Sigmoid colon (tissue), 7 donors: ENCODE measurements around the gene AHNAK. TPM values are rescaled to one million over a fixed set of nuclear protein-coding genes. Genes with fewer than 3 reads are reported as not detected.

Experiments
- DNase-seq: peaks from one replicate; pipeline ENCODE4 v3.0.0-alpha.2; 2019
- H3K27ac ChIP-seq, 4 donors: fragments of 200-600 bp; sonication (generic); one replicate each; pipeline ENCODE4 v1.5.1; 2016 to 2019; ENCODE audit warnings: mild to moderate bottlenecking in 1 of 4
- H3K27me3 ChIP-seq, 3 donors: fragments of 200-600 bp; sonication (generic); one replicate each; pipeline ENCODE4 v1.5.1; 2019; ENCODE audit warnings: mild to moderate bottlenecking in 1 of 3
- H3K36me3 ChIP-seq, 4 donors: fragments of 200-600 bp; sonication (generic); one replicate each; pipeline ENCODE4 v1.5.1; 2016 to 2019
- H3K4me1 ChIP-seq, 4 donors: fragments of 200-600 bp; sonication (generic); one replicate each; pipeline ENCODE4 v1.5.1; 2017 to 2019
- H3K4me3 ChIP-seq, 4 donors: fragments of 200-600 bp; sonication (generic); one replicate each; pipeline ENCODE4 v1.5.1; 2017 to 2019; ENCODE audit warnings: mild to moderate bottlenecking in 2 of 4, moderate library complexity in 1 of 4
- H3K9me3 ChIP-seq, 4 donors: fragments of 200-600 bp in 3 of 4; sonication (generic) in 3 of 4; one replicate each; pipeline versions ENCODE4 v1.5.1 to v1.6.1; 2013 to 2019
- EP300 ChIP-seq, 4 donors: sonication (generic); formaldehyde crosslinking; IDR thresholded peaks; one replicate each; pipeline ENCODE4 v1.6.1; 2017; ENCODE audit warnings: antibody characterized with exemption in 4 of 4
- POLR2A ChIP-seq, 2 donors: fragments of 450-650 bp; IDR thresholded peaks; one replicate each; pipeline ENCODE4 v1.6.1; 2016; ENCODE audit warnings: antibody characterized with exemption in 2 of 2, mild to moderate bottlenecking in 2 of 2, moderate library complexity in 2 of 2
- POLR2AphosphoS5 ChIP-seq, 4 donors: sonication (generic); formaldehyde crosslinking; IDR thresholded peaks; one replicate each; pipeline ENCODE4 v1.6.1; 2017; ENCODE audit warnings: antibody characterized with exemption in 4 of 4
- WGBS, 2 donors: extraction: QIAGEN DNeasy Blood & Tissue Kit; methylation state at CpG; one replicate each; pipeline ENCODE4 v1.1.7; 2013; 5-methylcytosine and 5-hydroxymethylcytosine counted together
- intact Hi-C: fragments of 100-400 bp; cut with DNase I; formaldehyde crosslinking; loops from one replicate; pipeline ENCODE4 v1.15.1; 2023
- polyA plus RNA-seq, 3 donors: library from polyadenylated mRNA; stranded (reverse); fragments of 200-250 nt; gene quantifications; one replicate each; pipeline ENCODE4 v1.2.3, GENCODE V29; 2013
- total RNA-seq, 4 donors: library from RNA; depleted of rRNA; stranded (reverse); fragments of >200 nt; gene quantifications; one replicate each; pipeline ENCODE4 v1.1.0, GENCODE V29; 2016
- TF ChIP-seq, protein P1 (sequence below), 4 experiments: fragments of 450-650 bp in 3 of 4; fragments of 200-600 bp in 1 of 4; IDR thresholded peaks; one replicate each; pipeline ENCODE4 v1.5.1; 2016 to 2019; ENCODE audit warnings: antibody characterized with exemption in 4 of 4, mild to moderate bottlenecking in 3 of 4, moderate library complexity in 2 of 4
- donor health status: healthy with polysubstance abuse.
- donor health status: Bipolar disorder and iron deficiency.
- donor health status: healthy.

AHNAK gene
- total and polyA plus RNA-seq, 7 donors: 82.3 to 1,294 (median 751) TPM

GRCh38 chr11:62427630-62428233 lies 118.9 kb downstream of the AHNAK start:
- peak in 1 of 4 donors; percentile 34 for TF ChIP-seq EP300 (IDR thresholded peaks at IDR 0.05)
- peak in 1 of 4 donors; percentile 57 for TF ChIP-seq POLR2AphosphoS5 (IDR thresholded peaks at IDR 0.05)
- TF ChIP-seq, protein P1, sequence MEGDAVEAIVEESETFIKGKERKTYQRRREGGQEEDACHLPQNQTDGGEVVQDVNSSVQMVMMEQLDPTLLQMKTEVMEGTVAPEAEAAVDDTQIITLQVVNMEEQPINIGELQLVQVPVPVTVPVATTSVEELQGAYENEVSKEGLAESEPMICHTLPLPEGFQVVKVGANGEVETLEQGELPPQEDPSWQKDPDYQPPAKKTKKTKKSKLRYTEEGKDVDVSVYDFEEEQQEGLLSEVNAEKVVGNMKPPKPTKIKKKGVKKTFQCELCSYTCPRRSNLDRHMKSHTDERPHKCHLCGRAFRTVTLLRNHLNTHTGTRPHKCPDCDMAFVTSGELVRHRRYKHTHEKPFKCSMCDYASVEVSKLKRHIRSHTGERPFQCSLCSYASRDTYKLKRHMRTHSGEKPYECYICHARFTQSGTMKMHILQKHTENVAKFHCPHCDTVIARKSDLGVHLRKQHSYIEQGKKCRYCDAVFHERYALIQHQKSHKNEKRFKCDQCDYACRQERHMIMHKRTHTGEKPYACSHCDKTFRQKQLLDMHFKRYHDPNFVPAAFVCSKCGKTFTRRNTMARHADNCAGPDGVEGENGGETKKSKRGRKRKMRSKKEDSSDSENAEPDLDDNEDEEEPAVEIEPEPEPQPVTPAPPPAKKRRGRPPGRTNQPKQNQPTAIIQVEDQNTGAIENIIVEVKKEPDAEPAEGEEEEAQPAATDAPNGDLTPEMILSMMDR (IDR thresholded peaks at IDR 0.05): no peak
- TF ChIP-seq POLR2A (IDR thresholded peaks at IDR 0.05): no peak
- Histone ChIP-seq H3K27me3 (no peaks in the 10 kb centered on the region), H3K4me3 (no peak overlapping the region), H3K9me3 (no peaks in the 10 kb centered on the region), H3K27ac (peak overlapping the region; percentile 43 to 81 (median 79)), H3K4me1 (peaks cover 0 to 96% (median 81%) of the 10 kb centered on the region in 4 donors), H3K36me3 (no peaks in the 10 kb centered on the region)
- DNase-seq: no peak
- WGBS, 2 donors: 46 to 59% methylated on average over 6 of the region's 6 CpGs
- intact Hi-C loops: no loop called here

DNA sequence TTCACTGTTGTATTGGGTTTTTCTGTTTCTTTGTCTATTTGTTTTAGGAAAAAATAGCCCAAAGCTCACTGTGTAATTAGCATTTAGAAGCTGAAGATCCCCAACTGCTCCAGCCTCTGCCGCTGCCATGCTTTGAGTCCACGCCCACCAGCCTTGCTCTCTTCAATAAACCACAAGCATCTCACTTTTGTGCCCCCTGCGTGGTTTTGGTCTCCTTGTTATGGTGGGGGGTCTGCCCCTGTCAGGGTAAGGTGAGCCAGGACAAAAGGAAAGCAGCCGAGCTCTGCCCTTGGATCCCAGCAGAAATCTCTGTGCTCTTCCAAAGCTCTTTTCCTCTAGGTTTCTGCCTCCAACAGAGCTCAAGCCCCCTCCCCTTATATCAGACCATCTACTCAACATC lies 123.6 kb downstream of the AHNAK start:
- intact Hi-C loops: loop anchor here (2.0 to 5.0 kb wide), 3 partner anchors 28 to 139 kb away; no protein-coding TSS in a partner anchor
- Histone ChIP-seq H3K9me3 (no peaks in the 10 kb centered on the region), H3K27me3 (no peaks in the 10 kb centered on the region), H3K36me3 (no peaks in the 10 kb centered on the region), H3K4me1 (peaks cover 0 to 93% (median 76%) of the 10 kb centered on the region in 4 donors), H3K27ac (peak overlapping the region in 3 of 4 donors; percentile 77 to 81 (median 81)), H3K4me3 (no peak overlapping the region)
- no peak for TF ChIP-seq POLR2AphosphoS5 (IDR thresholded peaks at IDR 0.05)
- TF ChIP-seq, protein P1 (IDR thresholded peaks at IDR 0.05): no peak
- no peak for TF ChIP-seq POLR2A (IDR thresholded peaks at IDR 0.05)
- TF ChIP-seq EP300 (IDR thresholded peaks at IDR 0.05): no peak
- DNase-seq: no peak
- 60 to 82% methylated on average over 4 of the region's 4 CpGs for WGBS, 2 donors

DNA sequence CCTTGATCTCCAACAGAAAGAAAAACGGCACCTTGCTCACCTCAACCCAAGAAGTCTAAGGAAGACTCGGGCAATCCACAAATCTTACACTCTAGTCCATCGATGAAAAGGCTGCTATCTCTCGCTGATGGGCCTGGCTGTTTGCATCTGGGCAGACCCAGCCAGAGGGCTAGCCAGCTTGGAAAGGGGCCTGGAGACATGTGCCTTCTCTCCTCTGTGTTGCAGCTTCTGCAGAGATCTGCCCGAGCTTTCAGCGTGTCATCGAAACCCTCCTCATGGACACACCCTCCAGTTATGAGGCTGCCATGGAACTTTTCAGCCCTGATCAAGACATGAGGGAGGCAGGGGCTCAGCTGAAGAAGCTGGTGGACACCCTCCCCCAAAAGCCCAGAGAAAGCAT lies 124.6 kb downstream of the AHNAK start:
- no peak for DNase-seq
- Histone ChIP-seq H3K4me1 (peaks cover 0 to 89% (median 69%) of the 10 kb centered on the region in 4 donors), H3K4me3 (no peak overlapping the region), H3K9me3 (no peaks in the 10 kb centered on the region), H3K27ac (peak overlapping the region in 3 of 4 donors; percentile 77 to 81 (median 81)), H3K36me3 (no peaks in the 10 kb centered on the region), H3K27me3 (no peaks in the 10 kb centered on the region)
- TF ChIP-seq POLR2AphosphoS5 (IDR thresholded peaks at IDR 0.05) (peak in 1 of 4 donors; percentile 7), POLR2A (IDR thresholded peaks at IDR 0.05) (no peak)
- intact Hi-C loops: loop anchor here (2.0 to 5.0 kb wide), 3 partner anchors 27 to 140 kb away; no protein-coding TSS in a partner anchor
- 51 to 75% methylated on average over 7 of the region's 7 CpGs for WGBS, 2 donors

GRCh38 chr11:62420882-62421281 lies 125.7 kb downstream of the AHNAK start:
- WGBS, 2 donors: 94 to 98% methylated on average over 3 of the region's 3 CpGs

DNA sequence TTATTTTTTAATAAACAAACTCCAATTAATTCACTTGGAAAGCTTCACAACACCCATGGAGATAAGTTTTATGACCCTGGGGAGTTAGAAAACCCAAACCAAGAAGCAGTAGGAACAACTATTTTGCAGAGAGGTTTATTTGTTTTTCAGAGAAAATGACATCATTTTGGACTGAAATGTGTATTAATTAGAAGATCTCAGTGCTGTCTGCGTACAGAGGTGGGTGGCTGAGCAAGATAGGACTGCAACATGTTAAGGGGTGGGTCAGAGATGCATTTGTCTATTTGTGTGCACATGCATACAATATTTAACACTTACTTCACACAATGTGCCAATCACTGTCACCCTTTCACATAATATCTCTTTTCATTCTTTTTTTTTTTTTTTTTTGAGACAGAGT lies 126.7 kb downstream of the AHNAK start:
- DNase-seq: no peak
- H3K27ac ChIP-seq: peak overlapping the region; percentile 63 to 81 (median 80)
- no peaks in the 10 kb centered on the region for H3K27me3 ChIP-seq
- WGBS, 2 donors: 64 to 73% methylated on average over 1 of the region's 1 CpG
- H3K4me3 ChIP-seq: no peak overlapping the region
- H3K9me3 ChIP-seq: no peaks in the 10 kb centered on the region
- H3K36me3 ChIP-seq: no peaks in the 10 kb centered on the region
- H3K4me1 ChIP-seq: peaks cover 0 to 71% (median 56%) of the 10 kb centered on the region in 4 donors
- TF ChIP-seq, protein P1 (IDR thresholded peaks at IDR 0.05): no peak
- TF ChIP-seq EP300 (IDR thresholded peaks at IDR 0.05) (no peak), POLR2AphosphoS5 (IDR thresholded peaks at IDR 0.05) (no peak), POLR2A (IDR thresholded peaks at IDR 0.05) (no peak)
- intact Hi-C loops: loop anchor here (2.0 to 5.0 kb wide), 3 partner anchors 17 to 142 kb away; no protein-coding TSS in a partner anchor

More at GRCh38 chr11:62420882-62421281, 125.7 kb downstream of the AHNAK start:
- TF ChIP-seq, protein P1 (IDR thresholded peaks at IDR 0.05): no peak
- TF ChIP-seq POLR2A (IDR thresholded peaks at IDR 0.05): no peak
- TF ChIP-seq POLR2AphosphoS5 (IDR thresholded peaks at IDR 0.05): no peak
- TF ChIP-seq EP300 (IDR thresholded peaks at IDR 0.05): no peak
- no peak for DNase-seq
- H3K27me3 ChIP-seq: no peaks in the 10 kb centered on the region
- intact Hi-C loops: loop anchor here (5.0 kb wide), 2 partner anchors 81 to 141 kb away; no protein-coding TSS in a partner anchor
- no peak overlapping the region for H3K4me3 ChIP-seq
- H3K4me1 ChIP-seq: peaks cover 0 to 79% (median 59%) of the 10 kb centered on the region in 4 donors
- no peaks in the 10 kb centered on the region for H3K9me3 ChIP-seq
- H3K27ac ChIP-seq: peak overlapping the region in 3 of 4 donors; percentile 78 to 81 (median 81)
- H3K36me3 ChIP-seq: no peaks in the 10 kb centered on the region
